Measurements from ENCODE around the gene MAN1B1.

Gene MAN1B1

DNA sequence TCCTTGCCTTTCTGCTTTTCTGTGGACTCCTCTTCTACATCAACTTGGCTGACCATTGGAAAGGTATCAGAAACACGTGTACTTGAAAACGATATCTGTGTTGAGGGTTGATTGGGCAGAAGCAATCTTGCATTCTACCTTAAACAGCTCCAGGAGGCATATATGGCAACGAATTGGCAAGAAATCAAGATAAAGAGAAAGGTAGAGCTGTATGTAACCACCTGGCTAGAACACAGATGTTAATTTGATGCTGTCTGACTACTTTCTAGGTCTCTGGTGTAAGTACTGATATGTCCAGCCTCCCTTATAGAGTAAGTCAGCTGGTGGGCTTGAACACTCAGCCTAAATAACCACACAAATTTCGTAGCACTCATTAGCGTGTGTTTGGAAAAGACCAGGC lies 1.3 kb downstream of the MAN1B1 start:
- no peak for DNase-seq

DNA sequence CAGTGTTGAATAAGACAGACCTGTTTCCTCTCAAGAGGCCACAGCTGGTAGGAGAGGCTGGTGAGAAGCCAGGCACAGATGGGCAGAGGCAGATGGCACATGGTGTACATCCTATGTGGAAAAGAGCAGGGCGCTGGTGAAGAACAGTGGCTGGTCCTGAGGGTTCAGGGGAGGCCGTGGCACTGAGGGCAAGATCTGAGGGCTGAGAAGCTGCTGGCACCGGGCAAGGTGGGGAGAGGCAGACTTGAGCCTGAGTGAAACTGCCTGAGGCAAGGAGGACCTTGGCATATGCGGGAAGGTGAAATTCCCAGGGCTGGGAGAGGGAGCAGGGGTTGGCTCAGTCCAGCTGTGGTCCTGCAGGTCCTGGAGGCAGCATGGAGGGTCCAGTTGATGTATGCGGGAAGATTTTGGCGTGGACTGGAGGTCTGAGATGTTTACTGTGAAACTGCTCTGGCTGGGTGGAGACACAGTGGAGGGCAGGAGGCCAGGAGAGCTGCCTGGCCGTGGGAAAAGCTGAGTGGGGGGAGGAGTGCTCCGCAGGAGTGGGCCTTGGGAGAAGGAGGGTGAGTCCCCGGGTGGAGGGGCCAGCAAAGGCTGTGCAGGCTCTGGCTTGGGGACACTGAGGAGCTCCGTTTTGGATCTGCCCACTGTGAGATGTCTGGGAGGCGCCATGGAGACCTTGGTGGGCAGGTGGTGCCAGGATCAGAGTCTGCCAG lies 2.6 kb downstream of the MAN1B1 start:
- no peak for DNase-seq

DNA sequence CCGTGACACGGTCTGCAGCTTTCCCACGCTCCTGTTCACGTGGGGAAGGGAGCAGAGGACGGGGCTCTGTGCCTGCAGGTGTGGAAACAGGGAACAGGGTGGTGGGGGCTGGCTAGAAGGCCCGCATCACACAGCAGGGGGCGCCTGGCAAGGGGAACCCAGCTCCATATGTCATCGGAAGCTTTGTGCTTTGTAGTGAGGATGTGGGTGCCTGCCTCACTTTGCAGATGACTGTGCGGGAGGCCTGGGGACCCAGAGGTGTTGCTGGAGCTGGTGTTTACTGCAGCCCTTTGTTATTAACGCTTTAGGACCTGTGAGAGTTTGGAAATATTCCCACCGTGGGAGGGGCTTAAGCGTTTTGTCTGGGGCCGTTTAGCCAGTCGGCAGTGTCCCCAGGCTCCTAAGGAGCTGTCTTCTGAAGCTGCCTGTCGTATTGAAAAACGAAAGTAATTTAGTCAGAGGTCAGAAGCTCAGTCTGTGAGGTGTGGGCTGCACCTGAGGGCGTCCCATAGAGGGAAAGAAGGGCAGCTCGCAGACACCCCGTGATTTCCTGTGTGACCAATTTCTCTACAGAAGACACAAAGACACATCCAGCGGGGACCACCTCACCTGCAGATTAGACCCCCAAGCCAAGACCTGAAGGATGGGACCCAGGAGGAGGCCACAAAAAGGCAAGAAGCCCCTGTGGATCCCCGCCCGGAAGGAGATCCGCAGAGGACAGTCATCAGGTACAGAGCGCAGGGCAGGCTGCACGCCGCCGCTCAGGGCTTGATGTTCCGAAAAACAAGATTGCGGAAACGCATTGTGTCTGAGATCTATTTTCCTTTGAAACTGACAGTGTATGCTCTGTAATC lies 9.1 kb downstream of the MAN1B1 start:
- DNase-seq, result no peak

DNA sequence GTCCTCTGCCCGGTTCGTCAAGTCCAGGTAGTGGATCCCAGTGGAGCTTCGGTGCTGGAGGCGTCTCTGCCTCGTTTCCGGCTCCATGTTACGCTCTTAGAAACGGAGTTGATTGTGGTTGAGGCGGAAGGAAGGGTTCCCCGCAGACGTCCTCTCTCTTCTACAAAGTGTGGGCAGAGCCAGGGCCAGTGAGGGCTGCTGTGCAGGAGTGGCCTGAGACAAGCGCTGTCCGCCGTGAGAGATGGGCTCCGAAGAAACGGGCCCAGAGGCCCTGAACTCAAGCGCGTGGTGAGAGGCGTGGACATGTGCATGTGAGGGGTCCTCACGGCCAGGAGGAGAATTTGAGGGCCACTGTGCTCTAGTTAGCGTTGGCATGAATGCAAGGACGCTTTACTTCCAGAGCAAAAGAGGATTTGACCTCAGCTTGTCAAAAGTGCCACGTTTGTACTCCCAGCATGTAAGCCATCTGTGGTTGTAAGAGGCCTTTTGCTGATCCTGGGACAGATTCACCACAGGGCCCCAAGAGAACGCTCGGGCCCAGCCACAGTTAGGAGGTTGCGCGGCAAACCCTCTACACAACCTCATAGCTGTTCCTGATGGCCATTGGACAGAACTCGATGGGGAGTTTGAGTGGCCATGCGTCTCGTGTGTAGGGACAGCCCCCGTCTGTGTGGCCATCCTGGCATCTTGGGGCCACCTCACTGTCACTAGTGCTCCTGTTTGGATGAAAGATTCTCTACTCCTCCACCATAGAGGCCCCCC lies 10.2 kb downstream of the MAN1B1 start:
- DNase-seq, result no peak

DNA sequence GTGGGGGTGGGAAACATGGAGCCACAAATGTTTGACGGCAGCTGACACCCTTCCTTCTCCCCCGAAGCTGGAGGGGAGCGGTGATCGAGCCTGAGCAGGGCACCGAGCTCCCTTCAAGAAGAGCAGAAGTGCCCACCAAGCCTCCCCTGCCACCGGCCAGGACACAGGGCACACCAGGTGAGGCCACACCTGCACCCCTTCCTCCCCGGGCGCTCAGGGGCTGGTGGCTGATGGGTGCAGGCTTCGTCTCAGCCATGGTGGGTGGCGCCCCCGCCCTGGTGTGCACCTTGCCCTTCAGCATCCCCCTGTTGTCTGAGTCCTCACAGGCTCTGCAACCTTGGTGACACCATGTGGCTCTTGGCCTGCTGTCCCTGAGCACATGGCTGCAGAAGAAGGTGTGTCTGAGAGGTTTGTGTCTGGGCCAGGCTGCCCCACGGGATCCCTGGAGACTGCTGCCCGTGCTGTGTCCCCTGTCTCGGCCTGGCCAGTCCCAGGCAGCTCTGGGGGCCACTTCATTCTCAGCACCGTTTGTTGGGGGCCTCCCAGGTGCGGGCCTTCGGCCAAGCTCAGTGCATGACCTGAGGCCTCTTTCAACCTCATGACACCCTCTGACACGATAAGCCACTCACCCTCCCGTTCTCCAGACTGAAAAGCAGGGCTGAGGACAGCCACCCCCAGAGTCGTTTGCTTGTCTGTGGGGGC lies 11.1 kb downstream of the MAN1B1 start:
- no peak for DNase-seq

DNA sequence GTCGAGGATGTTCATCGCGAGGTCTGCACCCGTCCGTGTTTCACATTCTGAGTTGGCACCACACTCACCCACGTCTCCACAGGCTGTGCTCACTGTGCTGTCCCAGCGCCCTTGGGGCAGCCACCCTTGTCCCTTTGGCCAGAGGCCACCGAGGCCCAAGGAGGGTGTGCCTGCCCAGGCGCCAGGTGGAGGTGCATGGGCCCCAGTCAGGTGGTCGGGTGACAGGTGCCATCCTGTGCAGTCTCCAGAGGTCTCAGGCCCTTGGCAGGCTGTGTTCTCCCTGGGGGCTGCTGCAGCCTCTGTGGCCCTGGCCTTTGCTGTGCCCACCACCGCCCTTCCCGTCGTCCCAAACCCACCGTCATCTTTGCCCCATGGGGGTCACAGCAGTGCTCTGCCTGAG lies 12.4 kb downstream of the MAN1B1 start:
- DNase-seq, result no peak

DNA sequence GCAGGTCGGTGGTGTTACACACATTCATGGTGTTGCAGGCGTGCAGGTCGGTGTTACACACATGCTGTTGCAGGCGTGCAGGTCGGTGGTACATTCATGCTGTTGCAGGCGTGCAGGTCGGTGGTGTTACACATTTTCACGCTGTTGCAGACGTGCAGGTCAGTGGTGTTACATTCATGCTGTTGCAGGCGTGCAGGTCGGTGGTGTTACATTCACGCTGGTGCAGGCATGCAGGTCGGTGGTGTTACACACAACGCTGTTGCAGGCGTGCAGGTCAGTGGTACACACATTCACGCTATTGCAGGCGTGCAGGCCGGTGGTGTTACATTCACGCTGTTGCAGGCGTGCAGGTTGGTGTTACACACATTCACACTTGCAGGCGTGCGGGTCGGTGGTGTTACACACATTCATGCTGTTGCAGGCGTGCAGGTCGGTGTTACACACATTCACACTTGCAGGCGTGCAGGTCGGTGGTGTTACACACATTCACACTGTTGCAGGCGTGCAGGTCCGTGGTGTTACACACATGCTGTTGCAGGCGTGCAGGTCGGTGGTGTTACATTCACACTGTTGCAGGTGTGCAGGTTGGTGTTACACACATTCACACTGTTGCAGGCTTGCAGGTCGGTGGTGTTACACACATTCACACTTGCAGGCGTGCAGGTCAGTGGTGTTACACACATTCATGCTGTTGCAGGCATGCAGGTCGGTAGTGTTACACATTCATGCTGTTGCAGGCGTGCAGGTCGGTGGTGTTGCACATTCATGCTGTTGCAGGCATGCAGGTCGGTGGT lies 16.6 kb downstream of the MAN1B1 start:
- DNase-seq, result no peak

DNA sequence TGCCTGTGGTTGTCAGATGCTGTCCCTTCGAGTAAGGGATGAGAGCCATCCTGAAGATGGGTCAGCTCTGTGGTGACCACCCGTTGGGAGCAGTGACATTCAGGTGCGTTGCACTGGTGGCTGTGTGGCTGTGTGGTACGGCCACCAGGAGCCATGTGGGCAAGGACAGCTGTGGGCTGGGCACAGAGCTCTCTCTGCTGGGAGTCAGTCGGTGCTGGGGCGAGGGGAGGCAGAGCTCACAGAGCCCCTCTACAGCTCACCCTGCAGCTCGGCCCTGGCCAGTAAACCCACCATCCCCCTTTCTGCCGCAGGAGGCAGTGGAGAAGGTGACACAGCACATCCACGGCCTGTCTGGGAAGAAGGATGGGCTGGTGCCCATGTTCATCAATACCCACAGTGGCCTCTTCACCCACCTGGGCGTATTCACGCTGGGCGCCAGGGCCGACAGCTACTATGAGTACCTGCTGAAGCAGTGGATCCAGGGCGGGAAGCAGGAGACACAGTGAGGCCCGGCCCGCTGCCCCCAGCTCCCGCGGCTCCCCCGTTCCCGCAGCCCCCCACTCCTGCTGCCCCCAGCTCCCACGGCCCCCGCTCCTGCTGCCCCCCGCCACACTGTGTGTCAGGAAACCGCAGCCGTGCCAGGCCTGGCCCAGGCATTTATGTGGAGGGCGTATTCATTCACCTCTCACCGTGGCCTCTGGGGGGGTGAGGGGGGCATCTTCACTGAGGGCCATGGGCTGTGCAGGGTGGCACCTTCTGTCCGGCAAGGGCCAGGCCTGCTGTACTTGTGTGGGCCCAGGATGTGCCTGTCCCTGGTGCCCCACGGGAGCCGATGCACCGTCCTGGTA lies 19.3 kb downstream of the MAN1B1 start:
- DNase-seq, result no peak

DNA sequence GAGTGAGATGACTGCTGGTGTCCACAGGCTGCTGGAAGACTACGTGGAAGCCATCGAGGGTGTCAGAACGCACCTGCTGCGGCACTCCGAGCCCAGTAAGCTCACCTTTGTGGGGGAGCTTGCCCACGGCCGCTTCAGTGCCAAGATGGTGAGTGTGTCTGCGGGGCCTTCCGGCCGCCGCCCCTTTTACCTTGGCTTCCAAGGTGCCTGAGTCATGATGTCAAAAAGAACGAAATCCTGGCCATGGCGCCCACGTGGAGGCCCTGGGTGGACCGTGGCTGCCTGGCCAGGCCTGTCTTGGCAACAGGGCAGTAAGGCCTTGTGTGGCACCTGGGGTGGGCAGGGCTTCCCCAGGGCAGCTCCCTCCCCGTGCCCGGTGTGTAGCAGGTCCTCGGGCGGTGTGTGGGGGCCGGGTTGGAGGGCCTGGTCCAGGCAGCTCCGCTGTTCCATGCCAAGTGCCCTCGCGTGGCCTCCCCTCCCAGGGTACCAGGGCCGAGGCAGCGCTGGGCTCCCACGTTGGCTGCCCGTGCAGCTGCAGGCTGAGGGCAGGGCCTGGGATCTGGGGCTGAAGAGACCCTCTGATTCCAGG lies 20.0 kb downstream of the MAN1B1 start:
- no peak for DNase-seq

DNA sequence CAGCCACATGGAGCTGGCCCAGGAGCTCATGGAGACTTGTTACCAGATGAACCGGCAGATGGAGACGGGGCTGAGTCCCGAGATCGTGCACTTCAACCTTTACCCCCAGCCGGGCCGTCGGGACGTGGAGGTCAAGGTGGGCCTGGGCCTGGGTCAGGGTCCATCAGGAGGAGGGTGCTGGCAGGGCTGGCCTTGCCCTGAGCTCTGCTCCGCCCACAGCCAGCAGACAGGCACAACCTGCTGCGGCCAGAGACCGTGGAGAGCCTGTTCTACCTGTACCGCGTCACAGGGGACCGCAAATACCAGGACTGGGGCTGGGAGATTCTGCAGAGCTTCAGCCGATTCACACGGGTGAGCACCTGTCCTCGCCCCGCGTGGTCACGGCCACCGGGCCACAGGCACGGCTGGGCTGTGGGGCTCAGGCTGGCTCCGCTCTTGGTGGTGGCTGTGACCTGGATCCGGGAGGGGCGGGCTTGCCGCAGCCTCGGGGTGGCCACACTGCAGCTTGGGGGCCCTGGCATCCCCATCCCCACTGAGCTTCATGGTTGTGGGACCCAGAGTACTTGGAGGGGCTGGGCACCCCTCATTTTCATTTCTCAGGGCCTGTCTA lies 20.6 kb downstream of the MAN1B1 start:
- DNase-seq, result no peak

DNA sequence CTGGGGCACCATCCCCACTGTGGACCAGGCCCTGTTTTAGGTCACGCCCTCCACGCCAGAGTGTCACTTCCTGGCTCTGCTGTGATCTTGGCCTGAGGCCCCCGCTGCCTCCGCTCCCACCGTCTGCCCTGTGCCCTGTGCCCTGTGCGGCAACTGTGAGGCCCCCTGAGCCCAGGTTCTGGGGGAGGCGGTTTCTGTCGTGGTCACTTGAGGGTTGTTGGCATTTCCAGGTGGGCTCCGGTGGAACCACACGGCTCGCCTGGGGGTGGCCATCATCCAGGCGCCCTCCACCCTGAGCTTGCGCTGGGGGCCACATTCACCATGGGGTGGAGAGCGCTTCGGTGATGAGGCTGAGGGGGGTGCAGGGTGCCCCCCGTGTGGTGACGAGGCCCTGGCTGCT lies 21.2 kb downstream of the MAN1B1 start:
- DNase-seq, result no peak

DNA sequence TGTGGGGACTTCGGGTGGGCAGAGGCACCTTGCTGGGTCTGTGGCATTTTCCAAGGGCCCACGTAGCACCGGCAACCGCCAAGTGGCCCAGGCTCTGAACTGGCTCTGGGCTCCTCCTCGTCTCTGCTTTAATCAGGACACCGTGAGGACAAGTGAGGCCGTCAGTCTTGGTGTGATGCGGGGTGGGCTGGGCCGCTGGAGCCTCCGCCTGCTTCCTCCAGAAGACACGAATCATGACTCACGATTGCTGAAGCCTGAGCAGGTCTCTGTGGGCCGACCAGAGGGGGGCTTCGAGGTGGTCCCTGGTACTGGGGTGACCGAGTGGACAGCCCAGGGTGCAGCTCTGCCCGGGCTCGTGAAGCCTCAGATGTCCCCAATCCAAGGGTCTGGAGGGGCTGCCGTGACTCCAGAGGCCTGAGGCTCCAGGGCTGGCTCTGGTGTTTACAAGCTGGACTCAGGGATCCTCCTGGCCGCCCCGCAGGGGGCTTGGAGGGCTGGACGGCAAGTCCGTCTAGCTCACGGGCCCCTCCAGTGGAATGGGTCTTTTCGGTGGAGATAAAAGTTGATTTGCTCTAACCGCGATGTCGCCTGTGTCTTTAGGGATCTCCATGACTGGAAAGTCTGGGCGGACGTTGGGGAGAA lies 21.9 kb downstream of the MAN1B1 start:
- DNase-seq, result no peak

DNA sequence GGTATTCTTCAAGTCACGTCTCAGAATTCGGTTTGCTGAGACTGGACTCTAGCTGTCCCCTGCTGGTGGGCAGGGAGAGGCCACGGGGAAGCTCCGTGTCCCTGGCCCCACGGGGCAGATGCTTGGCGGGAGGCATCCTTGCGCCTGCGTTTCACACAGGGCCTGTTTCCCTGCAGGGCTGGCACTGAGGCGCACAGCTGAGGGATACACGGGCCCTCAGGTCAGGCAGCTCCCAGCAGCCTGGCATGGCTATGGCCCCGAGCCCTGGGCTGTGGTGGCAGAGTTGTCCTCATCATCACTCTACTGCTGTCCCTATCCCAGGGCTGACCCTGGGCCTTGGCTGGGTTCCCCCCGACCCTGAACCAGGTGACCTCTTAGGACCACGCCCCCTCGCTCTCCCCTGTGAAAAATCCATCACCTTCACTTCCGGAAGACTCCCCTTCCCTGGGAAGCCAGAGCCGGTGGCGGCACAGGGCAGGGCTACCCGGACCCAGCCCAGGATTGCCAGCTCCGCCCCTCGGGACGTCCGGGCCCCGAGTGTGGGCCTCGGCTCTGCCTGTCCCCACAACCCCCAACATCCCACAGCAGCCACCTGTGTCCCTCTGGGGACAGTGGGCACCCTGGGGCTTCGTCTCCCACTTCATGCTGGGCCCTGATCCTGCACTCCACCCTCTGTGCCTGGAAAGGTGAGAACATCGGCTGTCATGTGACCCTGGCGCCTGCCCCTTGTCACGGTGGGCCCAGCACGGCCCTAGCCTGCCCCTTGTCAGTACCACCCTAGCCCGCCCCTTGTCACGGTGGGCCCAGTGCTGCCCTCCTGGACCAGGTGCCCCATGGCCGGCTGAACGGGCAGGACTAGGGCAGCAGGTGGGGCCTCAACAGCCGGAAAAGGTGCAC lies 22.7 kb downstream of the MAN1B1 start:
- no peak for DNase-seq

DNA sequence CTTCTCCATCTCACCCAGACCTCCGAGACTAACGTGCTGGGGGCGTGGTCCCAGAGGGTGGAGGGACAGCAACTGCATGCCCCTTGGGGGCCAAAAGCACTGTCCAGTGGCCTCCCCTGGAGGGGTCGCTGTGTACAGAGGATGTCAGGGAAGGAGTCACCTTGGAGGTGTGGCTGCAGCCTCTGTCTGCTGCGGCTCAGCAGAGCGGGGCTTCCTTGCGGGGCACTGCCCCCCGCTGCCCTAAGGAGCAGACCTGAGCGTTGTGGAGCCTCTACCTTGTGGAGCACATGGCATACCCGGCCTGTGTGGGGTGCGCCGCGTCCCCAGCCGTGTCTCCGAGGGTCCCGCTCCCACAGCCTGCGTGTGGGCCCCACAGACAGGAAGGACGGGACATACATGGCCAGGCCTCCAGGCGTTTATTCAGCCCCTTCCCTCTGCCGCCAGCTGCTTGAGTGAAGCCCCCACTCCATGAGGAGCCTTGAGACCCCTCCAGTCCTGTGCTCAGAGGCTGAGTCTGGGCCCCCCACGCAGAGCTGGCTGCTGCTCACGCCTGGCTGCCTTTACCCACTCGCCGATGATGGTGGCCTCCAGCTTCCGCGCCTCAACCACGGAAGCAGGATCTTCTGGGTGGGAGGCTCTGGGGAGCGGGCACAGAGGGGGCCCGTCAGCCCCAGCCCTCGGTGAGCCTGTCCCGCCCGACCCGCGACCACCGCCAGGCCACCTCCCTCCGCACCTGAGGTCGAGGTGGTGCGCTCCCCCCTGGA lies 23.5 kb downstream of the MAN1B1 start:
- DNase-seq, result no peak

DNA sequence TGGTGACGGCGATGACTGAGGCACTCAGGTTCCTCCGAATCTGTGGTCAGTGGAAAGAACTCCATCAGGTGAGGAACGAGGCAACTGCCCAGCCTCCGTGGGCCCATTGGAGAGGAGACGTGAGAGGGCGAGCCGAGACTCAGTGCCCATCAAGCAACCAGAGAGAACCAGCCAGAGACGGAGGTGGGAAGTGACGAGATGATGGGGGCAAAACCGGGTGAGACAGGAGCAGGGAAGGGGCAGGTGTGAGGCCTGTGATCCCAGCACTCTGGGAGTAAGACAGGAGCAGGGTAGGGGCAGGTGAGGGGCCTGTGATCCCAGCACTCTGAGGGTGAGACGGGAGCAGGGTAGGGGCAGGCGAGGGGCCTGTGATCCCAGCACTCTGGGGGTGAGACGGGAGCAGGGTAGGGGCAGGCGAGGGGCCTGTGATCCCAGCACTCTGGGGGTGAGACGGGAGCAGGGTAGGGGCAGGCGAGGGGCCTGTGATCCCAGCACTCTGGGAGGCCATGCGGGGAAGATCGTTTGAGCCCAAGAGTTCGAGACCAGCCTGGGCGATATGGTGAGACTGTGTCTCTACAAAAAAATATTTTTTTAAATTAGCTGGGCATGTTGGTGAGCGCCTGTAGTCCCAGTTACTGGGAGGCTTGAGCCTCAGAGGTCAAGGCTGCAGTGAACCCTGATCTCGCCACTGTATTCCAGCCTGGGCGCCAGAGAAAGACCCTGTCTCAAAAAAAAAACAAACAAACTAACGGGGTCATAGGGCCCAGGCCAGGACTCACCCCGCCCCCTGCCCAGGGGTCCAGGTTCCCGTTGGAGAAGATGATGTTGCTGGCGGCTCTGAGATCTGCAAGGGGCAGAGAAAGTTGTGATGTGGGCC lies 24.4 kb downstream of the MAN1B1 start:
- DNase-seq, result no peak

DNA sequence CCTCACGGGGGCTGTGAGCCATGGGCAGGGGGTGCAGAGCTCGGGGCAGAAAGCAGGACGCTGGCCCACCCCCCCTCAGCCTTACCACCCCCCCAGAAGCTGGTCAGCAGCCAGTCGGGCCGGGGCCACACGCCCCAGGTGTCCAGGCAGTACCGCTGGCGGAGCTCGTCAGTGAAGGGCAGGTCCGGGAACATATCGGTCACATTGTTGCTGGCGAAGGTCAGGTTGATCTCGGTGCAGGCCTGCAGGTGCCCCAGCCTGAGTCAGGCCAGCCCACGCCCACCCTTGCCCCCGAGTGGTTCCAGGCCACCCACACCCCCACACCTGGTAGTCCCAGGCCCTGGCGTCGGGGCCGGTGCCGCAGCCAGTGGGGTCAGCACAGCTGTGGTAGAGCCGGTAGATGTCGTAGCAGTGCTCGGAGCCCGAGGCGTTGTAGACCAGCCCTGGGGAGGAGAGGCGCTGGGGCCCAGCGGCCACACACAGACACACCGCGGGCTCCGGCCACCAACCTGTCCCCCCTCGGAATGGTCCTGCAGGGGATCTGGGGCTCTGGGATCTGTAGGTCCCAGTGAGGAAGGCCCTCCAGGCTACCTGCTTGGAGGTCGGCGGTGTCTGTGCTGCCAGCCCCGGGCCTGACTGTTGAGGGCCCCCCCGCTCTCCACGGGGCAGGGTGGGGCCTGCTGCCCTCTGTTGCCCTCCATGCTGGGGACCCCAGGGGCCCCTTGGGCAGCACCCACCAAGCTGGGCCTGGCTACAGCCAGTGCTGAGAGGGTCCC lies 25.2 kb downstream of the MAN1B1 start:
- DNase-seq, result no peak
